NCI-H510A treated with DMSO at 0.1 percent for 48 hours (cell line): ENCODE results near the gene HS3ST1.

Experiments used
- DNase-seq: peaks from one replicate; lab custom pipeline; 2025; lab: John Stamatoyannopoulos, UW

Gene HS3ST1

DNA sequence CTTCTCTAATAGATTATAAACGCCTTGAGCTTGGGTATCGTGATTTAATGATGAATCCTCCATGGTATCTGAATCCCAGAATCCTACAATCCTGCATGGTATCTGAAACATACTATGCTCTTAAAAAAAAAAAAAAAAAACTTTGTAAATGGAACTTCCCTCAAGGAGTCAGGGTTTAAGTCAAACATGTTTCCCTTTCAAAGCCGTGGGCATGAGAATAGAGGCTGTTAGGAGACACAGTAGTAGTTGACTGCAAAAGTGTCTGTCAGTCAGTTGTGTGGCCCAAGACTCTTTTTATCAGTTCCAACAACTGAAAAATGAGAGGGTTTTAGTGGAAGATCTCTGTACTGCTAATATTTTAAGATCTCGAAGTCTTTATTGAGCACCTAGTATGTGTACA lies 2.4 kb upstream of the HS3ST1 start:
- DNase-seq = no peak

GRCh38 chr4:11430536-11430935 lies 1.8 kb upstream of the HS3ST1 start:
- no peak for DNase-seq

DNA sequence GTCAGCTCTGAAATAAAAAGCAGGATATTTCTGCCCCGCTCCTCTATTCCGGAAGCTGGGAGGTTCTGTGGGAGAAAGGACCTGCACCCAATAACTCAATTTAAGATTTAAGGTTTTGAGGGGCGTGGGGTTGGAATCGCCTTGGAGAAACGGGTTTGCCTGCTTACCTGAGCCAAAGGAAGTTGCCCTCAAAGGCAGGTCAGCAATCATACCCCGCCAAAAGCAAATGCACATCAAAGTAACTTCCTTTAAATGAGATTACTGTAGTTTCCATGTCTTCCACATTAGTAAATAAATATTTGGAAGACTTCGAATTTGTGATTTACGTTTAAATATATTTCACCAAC lies 978 bp upstream of the HS3ST1 start:
- no peak for DNase-seq

GRCh38 chr4:11428899-11429698 lies 405 bp upstream of the HS3ST1 start:
- DNase-seq = peak; percentile 82

GRCh38 chr4:11427121-11427996 lies 1.3 kb downstream of the HS3ST1 start:
- no peak for DNase-seq

DNA sequence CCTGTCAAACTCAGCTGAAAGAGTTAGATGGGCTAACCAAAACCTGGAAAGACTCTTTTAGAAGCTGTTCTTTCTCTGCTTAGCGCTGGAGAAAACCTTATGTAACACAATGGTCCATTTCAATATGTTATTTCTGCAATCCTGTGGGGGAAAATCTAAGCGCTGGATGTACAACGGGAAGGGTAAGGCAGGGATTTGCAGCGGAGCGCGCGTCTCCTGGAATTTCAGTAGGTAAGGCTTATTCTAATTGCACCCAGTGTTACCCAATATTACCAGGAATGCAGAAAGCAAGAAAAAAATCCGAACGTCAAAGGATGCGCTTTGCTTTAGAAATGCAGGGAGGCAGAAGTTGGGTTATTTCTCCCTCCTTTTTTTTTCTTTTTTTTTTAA lies 2.0 kb downstream of the HS3ST1 start:
- DNase-seq = no peak

- no peak for DNase-seq
These were observed 2.7 kb downstream of the HS3ST1 start for GRCh38 chr4:11426003-11426402.

DNA sequence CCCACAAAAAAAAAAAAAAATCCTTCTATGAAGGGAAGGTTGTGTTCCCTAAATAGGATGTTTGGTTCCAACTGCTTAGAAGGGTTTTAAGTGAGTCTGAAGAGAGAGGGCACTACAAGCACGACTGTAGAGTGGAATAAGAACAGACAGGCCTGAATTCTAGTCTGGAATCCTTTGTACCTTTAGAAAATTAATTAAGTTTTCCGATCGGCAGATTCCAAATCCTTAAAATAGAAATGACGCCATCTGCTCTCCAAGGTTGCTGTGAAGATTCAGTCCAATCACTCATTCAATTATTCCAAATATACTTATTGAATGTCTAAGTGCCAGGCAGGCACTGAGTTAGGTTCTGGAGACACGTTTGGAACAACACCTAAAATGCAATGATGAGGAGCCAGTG lies 3.8 kb downstream of the HS3ST1 start:
- no peak for DNase-seq

GRCh38 chr4:11424000-11424399 lies 4.7 kb downstream of the HS3ST1 start:
- DNase-seq = peak; percentile 40

DNA sequence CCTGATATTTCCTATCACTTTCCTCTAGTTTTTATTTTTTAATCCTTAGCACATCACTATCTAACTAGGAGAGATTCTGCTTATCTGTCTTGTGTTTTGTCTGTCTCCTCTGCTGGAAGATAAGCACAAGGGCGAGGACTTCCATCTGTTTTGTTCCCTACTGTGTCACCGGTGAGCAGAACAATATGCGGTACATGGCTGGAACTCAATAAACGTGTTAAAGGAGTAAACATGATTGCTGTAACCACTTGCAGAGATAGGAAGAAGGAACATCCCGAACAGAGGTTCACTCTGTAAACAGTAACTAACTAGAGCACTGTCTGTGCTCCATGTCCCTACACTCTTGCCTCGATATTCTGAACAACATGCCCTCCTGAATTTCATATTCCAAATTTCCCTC lies 5.2 kb downstream of the HS3ST1 start:
- DNase-seq = no peak

DNA sequence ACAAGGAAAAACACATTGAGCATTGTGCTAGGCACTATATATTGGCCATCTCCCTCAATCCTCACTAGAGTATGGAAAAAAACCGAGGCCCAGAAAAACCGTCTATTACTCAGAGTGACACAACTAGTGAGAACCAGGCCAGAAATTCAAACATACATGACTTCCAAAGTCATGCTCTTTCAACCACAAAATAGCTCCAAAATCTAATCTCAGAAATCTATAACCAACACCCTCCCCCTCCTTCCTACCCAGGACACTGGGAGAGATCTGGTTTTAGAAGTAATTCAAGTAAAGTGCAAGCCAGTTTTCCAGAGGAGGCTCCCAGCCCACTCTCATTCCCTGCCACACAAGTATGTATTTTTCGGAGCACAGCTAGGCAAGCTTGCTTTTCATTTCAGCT lies 7.6 kb downstream of the HS3ST1 start:
- no peak for DNase-seq

GRCh38 chr4:11420327-11420726 lies 8.4 kb downstream of the HS3ST1 start:
- peak; percentile 22 for DNase-seq

DNA sequence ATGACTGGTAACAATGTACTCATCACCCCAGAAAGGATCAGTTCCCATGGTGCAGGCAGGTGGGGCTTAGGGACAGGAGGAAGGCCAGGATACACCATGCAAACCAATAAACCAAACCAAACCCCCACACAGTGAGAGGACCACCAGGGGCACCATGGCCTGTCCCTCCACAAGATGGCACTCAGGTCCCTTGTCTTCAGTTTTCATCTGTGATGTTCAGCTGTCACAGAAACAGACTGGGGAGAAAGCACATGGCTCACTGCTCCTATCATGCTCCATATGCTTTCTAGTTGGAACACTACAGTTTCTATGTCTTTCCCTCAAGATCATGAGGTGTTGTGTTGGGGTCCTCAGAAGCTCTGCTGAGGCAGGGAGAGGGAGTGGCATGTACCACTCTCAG lies 10.1 kb downstream of the HS3ST1 start:
- no peak for DNase-seq

DNA sequence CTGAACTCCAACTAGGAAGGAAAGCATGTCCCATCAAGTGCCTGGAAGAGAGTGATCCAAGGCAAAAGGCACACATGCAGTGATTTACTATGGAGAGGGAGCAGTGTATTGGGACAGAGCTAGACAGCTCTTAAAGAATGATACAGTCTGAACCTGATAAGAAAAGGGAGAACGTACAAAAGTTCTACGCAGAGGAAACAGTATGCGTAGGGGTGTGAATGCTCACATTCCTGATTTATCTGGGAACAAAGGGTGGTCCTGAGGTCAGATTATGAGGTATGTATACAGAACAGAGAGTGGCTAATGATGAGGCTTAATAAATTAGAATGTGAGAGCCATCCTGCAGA lies 12.0 kb downstream of the HS3ST1 start:
- DNase-seq = no peak

DNA sequence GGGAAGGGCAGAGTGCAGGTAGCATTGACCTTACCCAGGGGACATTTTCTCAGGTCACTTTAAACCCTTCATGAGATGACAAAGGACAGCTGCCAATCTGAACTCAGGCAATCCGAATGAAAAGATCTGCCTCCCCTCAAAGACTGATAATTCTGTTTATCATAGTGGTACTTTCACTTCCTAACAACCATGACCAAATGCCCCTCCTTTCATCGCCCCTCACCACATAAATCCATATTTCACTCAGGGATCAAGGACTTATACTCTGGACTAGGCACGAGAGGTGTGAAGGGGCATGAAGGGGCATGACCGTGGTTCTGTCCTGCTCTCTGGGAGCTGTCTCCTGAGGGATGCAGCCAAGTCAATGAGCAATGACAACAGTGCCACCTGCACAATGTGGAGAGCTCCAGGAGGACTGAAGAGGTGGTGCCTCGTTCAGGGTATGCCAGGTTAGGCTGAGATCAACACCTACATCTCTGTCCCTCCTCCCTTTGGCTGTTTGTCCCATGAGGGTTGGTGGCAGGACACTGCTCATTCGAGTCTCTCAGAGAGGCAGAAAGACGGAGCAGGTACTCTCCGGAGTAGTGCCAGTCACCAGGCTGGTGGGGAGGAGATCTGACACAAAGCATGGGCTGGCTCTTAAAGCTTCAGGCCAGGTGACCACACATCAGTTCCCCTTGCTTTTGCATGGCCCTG lies 12.5 kb downstream of the HS3ST1 start:
- DNase-seq = peak; percentile 30

DNA sequence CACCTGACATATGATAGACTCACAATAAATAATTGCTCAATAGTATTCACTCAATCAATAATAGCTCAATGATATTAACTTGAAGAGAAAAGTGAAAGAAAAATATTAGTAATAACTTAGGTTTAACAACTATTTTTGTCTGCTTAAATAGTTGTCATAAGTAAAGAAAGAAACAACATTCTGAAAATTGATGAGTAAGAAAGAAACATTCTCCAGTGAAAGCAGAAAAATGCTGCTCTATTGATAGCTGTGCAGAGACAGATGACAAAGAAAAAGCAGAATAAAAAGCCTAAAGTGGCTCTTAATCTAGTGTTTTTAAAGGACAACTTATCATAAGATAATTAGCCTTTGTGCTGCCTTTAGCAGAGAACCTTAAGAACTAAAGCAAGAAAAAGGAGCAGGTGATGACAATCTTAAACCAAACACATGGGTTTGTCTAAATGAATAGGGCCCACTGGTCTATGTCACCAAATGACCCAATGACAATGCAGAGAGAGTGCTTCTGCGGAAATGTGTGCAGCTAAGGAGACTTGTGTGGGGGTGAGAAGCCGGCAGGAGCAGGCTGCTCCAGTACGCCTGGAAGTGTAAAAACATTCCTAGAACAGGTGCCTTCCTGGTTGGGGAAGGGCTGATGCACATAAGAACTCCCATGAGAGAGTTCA lies 13.2 kb downstream of the HS3ST1 start:
- DNase-seq = no peak

GRCh38 chr4:11412211-11412610 lies 16.5 kb downstream of the HS3ST1 start:
- DNase-seq = no peak

DNA sequence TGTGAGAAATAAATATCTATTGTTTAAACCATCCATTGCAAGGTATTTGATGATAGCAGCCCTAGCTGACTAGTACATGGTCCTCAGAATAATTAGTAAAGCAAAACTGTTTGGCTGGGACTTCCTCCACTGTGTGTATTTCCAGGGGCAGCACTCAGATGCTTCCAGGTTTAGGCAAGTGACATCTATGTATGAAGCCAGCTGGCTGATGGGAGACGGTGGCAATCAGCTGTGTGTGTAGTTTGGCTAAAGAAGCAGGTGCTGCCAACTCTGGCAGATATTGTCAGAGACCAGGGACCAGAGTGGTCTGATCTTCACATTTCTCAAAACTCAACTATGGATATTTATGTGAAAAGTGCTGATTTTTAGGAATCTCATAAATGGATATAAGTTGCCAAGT lies 19.1 kb downstream of the HS3ST1 start:
- no peak for DNase-seq

DNA sequence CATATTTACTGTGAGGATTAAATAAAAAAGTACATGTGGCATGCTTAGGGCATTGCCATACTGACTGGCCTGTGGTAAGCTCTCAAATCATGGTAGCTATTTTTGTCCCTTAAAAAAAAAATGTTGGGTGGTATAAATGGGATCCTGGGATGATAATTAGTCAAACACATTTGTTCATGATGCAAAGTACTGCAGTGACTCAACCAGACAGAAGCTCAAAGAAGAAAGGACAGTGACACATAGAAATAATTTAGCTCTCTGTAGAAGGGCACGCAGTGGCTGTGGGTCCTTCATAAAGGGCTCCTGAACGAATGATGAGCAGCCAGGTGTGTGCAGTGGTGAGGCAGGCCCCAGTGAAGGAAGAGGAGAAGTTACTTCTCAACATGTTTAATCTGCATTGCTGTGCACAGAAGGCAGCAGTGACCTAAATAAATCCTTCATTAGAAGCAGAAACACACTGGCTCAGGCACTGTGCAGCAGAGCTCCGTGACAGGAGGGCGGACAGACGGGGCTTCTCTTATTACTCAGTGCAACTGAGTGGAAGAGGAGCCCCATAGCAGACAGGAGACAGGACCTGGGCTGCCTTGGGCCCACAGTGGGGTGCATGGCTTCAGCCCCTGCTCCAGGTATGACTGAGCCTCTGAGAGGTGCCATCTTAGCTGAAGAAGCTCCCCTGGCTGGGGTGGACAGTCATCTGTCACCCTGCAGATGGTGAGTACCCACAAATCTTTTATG lies 20.3 kb downstream of the HS3ST1 start:
- DNase-seq = no peak

GRCh38 chr4:11407551-11407950 lies 21.1 kb downstream of the HS3ST1 start:
- no peak for DNase-seq

DNA sequence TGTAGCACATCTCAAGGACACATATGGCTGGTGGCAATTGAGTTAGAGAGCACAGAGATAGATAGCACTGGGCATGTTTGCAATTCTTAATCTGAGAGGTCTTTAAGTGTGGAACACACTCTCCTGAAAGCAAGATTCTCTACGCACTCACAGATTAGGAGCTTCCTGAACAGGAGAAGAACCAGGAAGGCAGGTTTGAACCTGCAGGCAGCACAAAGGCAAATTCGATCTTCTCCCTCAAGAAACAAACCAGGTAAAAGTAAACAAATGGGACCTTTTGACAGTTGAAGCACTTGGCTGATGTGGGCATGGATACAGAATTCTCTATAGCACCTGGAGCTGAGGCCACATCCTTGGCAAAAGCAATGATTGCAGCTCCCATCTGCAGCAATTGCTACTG lies 24.3 kb downstream of the HS3ST1 start:
- DNase-seq = peak; percentile 72

- DNase-seq = no peak
These were observed 26.5 kb downstream of the HS3ST1 start for GRCh38 chr4:11402192-11402591.
